GM13976 (cell line): ENCODE results near the gene YWHAH.

Experiments
- DNase-seq: peaks from one replicate; pipeline ENCODE4 v3.0.0; 2012; ENCODE audit warnings: low spot score
- CTCF ChIP-seq: IDR thresholded peaks from 2 replicates; pipeline ENCODE4 v1.5.1; 2012; ENCODE audit warnings: borderline replicate concordance, mild to moderate bottlenecking; ENCODE audit not compliant: insufficient read depth; ENCODE audit errors: extremely low read depth, missing control alignments, control extremely low read depth
- in situ Hi-C: fragments of 300-500 bp; cut with MboI; formaldehyde crosslinking; loops from one replicate; pipeline ENCODE4 v1.12.0; 2022; ENCODE audit warnings: low sequenced_read_pairs, mixed read lengths, inconsistent platforms; ENCODE audit not compliant: unreplicated experiment

The YWHAH gene

GRCh38 chr22:31927562-31927961, 16.8 kb upstream of the YWHAH start:
- TF ChIP-seq CTCF = no peak
- no peak for DNase-seq
- in situ Hi-C loops = no loop called here

GRCh38 chr22:31929167-31929930, 15.0 kb upstream of the YWHAH start:
- no peak for DNase-seq
- in situ Hi-C loops = no loop called here
- TF ChIP-seq CTCF = no peak

GRCh38 chr22:31932863-31933262, 11.5 kb upstream of the YWHAH start:
- DNase-seq = no peak
- in situ Hi-C loops = no loop called here
- TF ChIP-seq CTCF = no peak

GRCh38 chr22:31933406-31933805, 10.9 kb upstream of the YWHAH start:
- TF ChIP-seq CTCF = no peak
- in situ Hi-C loops = no loop called here
- DNase-seq = no peak

- no peak for DNase-seq
- in situ Hi-C loops = no loop called here
Measured at GRCh38 chr22:31933816-31934482, 10.4 kb upstream of the YWHAH start.

More at GRCh38 chr22:31933816-31934482, 10.4 kb upstream of the YWHAH start:
- no peak for TF ChIP-seq CTCF
